AG10803 (cell line): ENCODE results near the gene DCTN3.

Experiments used
- DNase-seq: peaks from one replicate; pipeline ENCODE4 v3.0.0; 2010; ENCODE audit warnings: low read depth
- H3K4me3 ChIP-seq: 2 replicates; pipeline ENCODE4 v1.5.1; 2011; ENCODE audit warnings: mild to moderate bottlenecking, low read length, control low read depth
- CTCF ChIP-seq: conservative IDR thresholded peaks from 2 replicates; pipeline ENCODE4 v1.5.1; 2011; ENCODE audit warnings: mild to moderate bottlenecking, low read length, control low read depth, inconsistent platforms

The DCTN3 gene

DNA sequence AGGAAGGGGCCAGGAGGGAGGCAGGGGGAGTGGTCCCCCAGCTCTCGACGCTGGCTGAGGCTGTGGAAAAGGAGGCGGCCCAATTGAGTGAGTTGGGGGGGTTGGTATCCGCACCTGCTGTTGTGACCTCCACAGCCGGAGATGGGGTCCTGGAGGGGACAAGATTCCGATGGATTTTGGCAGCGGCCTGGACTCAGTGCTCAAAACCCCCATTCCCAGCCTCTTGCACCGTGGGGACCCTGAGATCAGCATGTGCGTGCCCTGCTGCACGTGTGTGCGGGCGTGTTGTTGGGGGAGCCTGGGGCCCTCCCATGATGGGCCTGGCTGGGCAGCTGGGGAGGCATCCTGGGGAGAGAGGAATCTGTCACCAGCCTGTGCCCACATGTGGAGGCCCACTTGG, 45.7 kb downstream of the DCTN3 start:
- H3K4me3 ChIP-seq, result no peak overlapping the region
- no peak for DNase-seq
- no peak for TF ChIP-seq CTCF

- no peak for TF ChIP-seq CTCF
- DNase-seq, result no peak
- H3K4me3 ChIP-seq, result no peak overlapping the region
These were observed 46.5 kb downstream of the DCTN3 start for GRCh38 chr9:34573599-34574325.

GRCh38 chr9:34572628-34573027, 47.7 kb downstream of the DCTN3 start:
- DNase-seq, result no peak
- TF ChIP-seq CTCF, result no peak
- H3K4me3 ChIP-seq, result no peak overlapping the region

- no peak for DNase-seq
These were observed 48.2 kb downstream of the DCTN3 start for GRCh38 chr9:34572092-34572491.

DNA sequence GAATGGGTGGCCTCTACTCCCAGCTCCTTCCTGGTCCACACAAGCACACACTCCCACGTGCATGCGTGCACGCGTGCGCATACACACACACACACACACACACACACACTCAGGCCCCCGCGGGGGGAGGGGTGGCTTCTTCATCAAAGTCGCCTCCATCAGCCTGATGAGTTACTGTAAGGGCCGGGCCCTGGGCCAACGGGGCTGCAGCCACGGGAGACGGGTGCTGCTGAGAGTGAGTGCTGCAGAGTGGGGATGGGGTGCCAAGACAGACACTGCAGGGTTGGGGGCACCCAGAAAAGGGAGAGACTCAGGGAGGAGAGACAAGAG, 48.8 kb downstream of the DCTN3 start:
- no peak overlapping the region for H3K4me3 ChIP-seq
- TF ChIP-seq CTCF, result no peak
- DNase-seq, result no peak

More at GRCh38 chr9:34572092-34572491, 48.2 kb downstream of the DCTN3 start:
- no peak overlapping the region for H3K4me3 ChIP-seq
- no peak for TF ChIP-seq CTCF

DNA sequence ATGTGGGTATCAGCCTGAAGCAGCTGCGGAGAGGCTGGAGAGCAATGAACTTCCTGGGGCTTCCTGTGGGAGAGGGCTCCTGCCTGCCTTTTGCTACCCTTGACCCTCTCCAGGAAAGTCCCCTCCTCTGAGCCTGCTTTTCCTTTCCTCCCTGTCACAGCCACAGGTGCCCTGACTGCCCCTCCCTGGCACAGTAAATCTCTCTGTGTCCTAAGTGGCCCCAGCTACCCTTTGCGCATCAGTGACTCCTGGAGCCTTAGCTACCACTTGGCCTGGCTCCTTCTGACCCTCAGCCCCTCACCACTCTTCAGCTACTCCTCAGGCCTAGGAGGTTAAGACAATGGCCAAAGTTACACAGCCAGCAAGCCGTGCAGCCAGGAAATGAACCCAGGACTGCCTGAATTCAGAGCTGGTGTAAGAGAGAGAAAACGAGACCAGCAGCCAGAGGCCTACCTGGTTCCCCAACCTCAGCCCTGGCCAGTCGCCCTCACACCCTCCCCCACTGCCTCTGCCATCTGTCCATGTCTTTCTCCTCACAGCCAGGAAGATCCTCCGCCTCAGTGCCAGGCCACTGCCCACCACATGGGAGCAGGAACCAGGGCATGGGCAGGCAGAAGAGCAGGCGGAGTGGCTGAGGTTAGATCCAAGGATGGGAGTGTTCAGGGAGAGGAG, 49.4 kb downstream of the DCTN3 start:
- H3K4me3 ChIP-seq, result no peak overlapping the region
- no peak for TF ChIP-seq CTCF
- DNase-seq, result no peak

DNA sequence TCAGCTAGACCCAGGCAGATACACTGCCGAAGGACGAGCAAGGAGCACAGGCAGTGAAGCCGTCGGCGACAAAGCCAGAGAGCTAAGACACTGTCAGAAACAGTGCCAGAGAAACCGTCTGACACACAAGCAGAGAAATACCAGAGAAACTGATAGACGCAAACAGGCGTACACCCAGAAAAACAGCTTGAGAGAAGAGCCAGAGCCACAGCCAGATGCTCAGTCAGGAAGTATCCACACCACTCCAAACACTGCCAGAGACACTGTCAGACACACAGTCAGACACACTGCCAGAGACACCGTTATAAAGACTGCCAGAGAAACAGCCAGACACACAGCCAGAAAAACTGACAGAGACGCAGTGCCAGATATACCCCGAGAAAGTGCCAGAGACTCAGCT, 49.9 kb downstream of the DCTN3 start:
- TF ChIP-seq CTCF, result no peak
- no peak overlapping the region for H3K4me3 ChIP-seq
- DNase-seq, result no peak
